Endothelial cell of umbilical vein (primary cell): ENCODE measurements around the gene PLD1. TPM values are rescaled to one million over a fixed set of nuclear protein-coding genes. Genes with fewer than 3 reads are reported as not detected.
A peak's percentile ranks its signal among the peaks of the same experiment; 100 is the strongest.

Experiments used
- BruUV-seq: library from RNA; stranded (reverse); fragments of 400-500 nt; replicated peaks from 2 replicates; lab custom pipeline; 2021; lab: Mats Ljungman, UMichigan
- CTCF ChIA-PET: fragments of 300-600, 350-600 bp; sonication (Branson Sonifier 250); formaldehyde crosslinking; loops from one replicate; lab custom pipeline; 2021; ENCODE audit warnings: antibody characterized with exemption, inconsistent platforms; lab: Charles Lee
- POLR2A ChIA-PET: fragments of 300-600, 350-600 bp; sonication (Branson Sonifier 250); formaldehyde crosslinking; loops from one replicate; lab custom pipeline; 2021; ENCODE audit warnings: antibody characterized with exemption, inconsistent platforms; lab: Charles Lee
- DNase-seq: peaks from one replicate; pipeline ENCODE4 v3.0.0-alpha.2; 2011; ENCODE audit warnings: low read depth, low spot score
- FAIRE-seq: peaks from 2 replicates; lab custom pipeline; 2011; peaks lifted over from hg19 to GRCh38; lab: Jason Lieb, UNC
- H2AFZ ChIP-seq: 2 replicates; pipeline ENCODE4 v1.6.0; 2012; ENCODE audit warnings: low read depth, low read length, control low read depth, inconsistent platforms
- H3K27ac ChIP-seq: 2 replicates; pipeline ENCODE4 v1.5.1; 2011; ENCODE audit warnings: low read depth, mild to moderate bottlenecking, control low read depth, low read length, moderate library complexity; ENCODE audit not compliant: insufficient read depth
- H3K27me3 ChIP-seq, 2 experiments: 2 replicates each; pipeline versions ENCODE4 v1.6.0 to v1.6.1; 2011; ENCODE audit warnings: low read length in 2 of 2, mixed read lengths in 1 of 2; ENCODE audit not compliant: control insufficient read depth in 2 of 2, insufficient read depth in 2 of 2
- H3K36me3 ChIP-seq, 2 experiments: 2 replicates in 1 of 2; 3 replicates in 1 of 2; pipeline ENCODE4 v1.5.1; 2011; ENCODE audit warnings: low read length in 2 of 2, mild to moderate bottlenecking in 1 of 2, moderate library complexity in 1 of 2; ENCODE audit not compliant: control insufficient read depth in 2 of 2, insufficient read depth in 2 of 2; ENCODE audit errors: extremely low read depth in 1 of 2
- H3K4me1 ChIP-seq: 3 replicates; pipeline ENCODE4 v1.5.1; 2011; ENCODE audit warnings: mild to moderate bottlenecking, low read length; ENCODE audit not compliant: control insufficient read depth, insufficient read depth; ENCODE audit errors: extremely low read depth
- H3K4me2 ChIP-seq: 2 replicates; pipeline ENCODE4 v1.6.1; 2011; ENCODE audit warnings: low read length, control low read depth, mixed read lengths; ENCODE audit not compliant: insufficient read depth
- H3K4me3 ChIP-seq, 3 experiments: fragments of 200-600 bp in 1 of 3; sonication (generic), shearing (Covaris generic) in 1 of 3; replicated peaks in 1 of 3; 2 replicates each; pipeline ENCODE4 v1.5.1; 2011 to 2016; ENCODE audit warnings: control low read depth in 3 of 3, low read length in 3 of 3, mild to moderate bottlenecking in 2 of 3, inconsistent platforms in 1 of 3, low read depth in 1 of 3, moderate library complexity in 1 of 3; ENCODE audit not compliant: insufficient read depth in 1 of 3
- H3K79me2 ChIP-seq: 2 replicates; pipeline ENCODE4 v1.6.0; 2012; ENCODE audit warnings: low read length, inconsistent platforms; ENCODE audit not compliant: control insufficient read depth, insufficient read depth
- H3K9ac ChIP-seq: replicated peaks from 2 replicates; pipeline ENCODE3; 2011; ENCODE audit warnings: low read length, control low read depth; ENCODE audit not compliant: insufficient read depth; ENCODE audit errors: extremely low read depth
- H3K9me1 ChIP-seq: replicated peaks from 3 replicates; pipeline ENCODE4 v1.6.0; 2011; ENCODE audit warnings: mild to moderate bottlenecking, low read length; ENCODE audit not compliant: control insufficient read depth, insufficient read depth; ENCODE audit errors: extremely low read depth
- H3K9me3 ChIP-seq: replicated peaks from 2 replicates; pipeline ENCODE4 v1.5.1; 2012; ENCODE audit warnings: low read length, inconsistent platforms; ENCODE audit not compliant: control insufficient read depth, insufficient read depth
- H4K20me1 ChIP-seq: replicated peaks from 2 replicates; pipeline ENCODE3; 2011; ENCODE audit warnings: mild to moderate bottlenecking, low read length; ENCODE audit not compliant: control insufficient read depth, insufficient read depth; ENCODE audit errors: extremely low read depth
- CTCF ChIP-seq, 2 donors: IDR thresholded peaks; 1 replicate in 1 of 2; 2 replicates in 1 of 2; pipeline ENCODE4 v1.5.1; 2011; ENCODE audit warnings: low read length in 2 of 2, mild to moderate bottlenecking in 2 of 2, moderate library complexity in 2 of 2, control low read depth in 1 of 2, inconsistent platforms in 1 of 2, low read depth in 1 of 2; ENCODE audit not compliant: insufficient read depth in 1 of 2; ENCODE audit errors: extremely low read depth in 1 of 2
- EZH2 ChIP-seq: IDR thresholded peaks from 2 replicates; pipeline ENCODE4 v1.6.1; 2012; ENCODE audit warnings: borderline replicate concordance, low read depth, mild to moderate bottlenecking, moderate library complexity, low read length, inconsistent platforms; ENCODE audit not compliant: severe bottlenecking
- FOS ChIP-seq: IDR thresholded peaks from 2 replicates; pipeline ENCODE4 v1.6.1; 2011; ENCODE audit warnings: mild to moderate bottlenecking, low read length, moderate library complexity, borderline replicate concordance; ENCODE audit not compliant: insufficient read depth
- GATA2 ChIP-seq: IDR thresholded peaks from 2 replicates; pipeline ENCODE4 v1.7.0; 2011; ENCODE audit warnings: low read depth, mild to moderate bottlenecking, moderate library complexity, mixed read lengths, low read length; ENCODE audit not compliant: insufficient read length, insufficient read depth
- JUN ChIP-seq: IDR thresholded peaks from 2 replicates; pipeline ENCODE4 v1.6.1; 2011; ENCODE audit warnings: borderline replicate concordance, low read depth; ENCODE audit not compliant: insufficient read length, insufficient read depth
- MAX ChIP-seq: IDR thresholded peaks from 2 replicates; pipeline ENCODE4 v1.6.1; 2011; ENCODE audit not compliant: insufficient read depth, insufficient read length
- MYC ChIP-seq: IDR thresholded peaks from one replicate; pipeline ENCODE4 v1.6.1; 2011; ENCODE audit warnings: mild to moderate bottlenecking, low read depth, low read length
- POLR2A ChIP-seq: IDR thresholded peaks from 2 replicates; pipeline ENCODE4 v1.6.1; 2012; ENCODE audit warnings: low read depth, mild to moderate bottlenecking, control low read depth, low read length
- POLR2AphosphoS5 ChIP-seq: IDR thresholded peaks from 2 replicates; pipeline ENCODE4 v1.6.1; 2012; ENCODE audit warnings: low read depth, mild to moderate bottlenecking, control low read depth, low read length, moderate library complexity; ENCODE audit not compliant: insufficient read depth
- dilution Hi-C: fragments of 300-500 bp; cut with MboI; formaldehyde crosslinking; loops from one replicate; pipeline ENCODE4 v1.15.0; 2019; ENCODE audit warnings: low sequenced_read_pairs; ENCODE audit not compliant: extremely low pct_ligation_motif_present
- intact Hi-C: fragments of 100-400 bp; cut with micrococcal nuclease; formaldehyde crosslinking; loops from one replicate; pipeline ENCODE4 v1.10.0; 2022
- polyA plus RNA-seq, 4 experiments: library from polyadenylated mRNA; depleted of rRNA in 3 of 4; stranded (reverse) in 3 of 4; unstranded in 1 of 4; fragments of >200 nt; gene quantifications; 2 replicates each; pipeline versions ENCODE4 v1.2.1 to v1.2.3, GENCODE V29; 2011 to 2012; ENCODE audit warnings: missing spikeins in 1 of 4
- total RNA-seq: library from RNA; stranded (reverse); gene quantifications from 2 replicates; pipeline ENCODE4 v1.2.3, GENCODE V29; 2021

Gene PLD1
- total and polyA plus RNA-seq, 2 donors (not counting 3 experiments of a cell fraction or from before 2014, with no cell fraction given): 42.0 to 108 TPM

- FAIRE-seq: no peak
- no peak for TF ChIP-seq FOS
- TF ChIP-seq EZH2: no peak
- no peak for TF ChIP-seq POLR2A
- TF ChIP-seq MYC: no peak
- no peak for TF ChIP-seq GATA2
- no peak for TF ChIP-seq JUN
- TF ChIP-seq POLR2AphosphoS5: no peak
- no peak for TF ChIP-seq CTCF (IDR thresholded peaks at IDR 0.05; ENCODE audit: extremely low read depth in 1 of 2, insufficient read depth in 1 of 2, low read depth in 1 of 2, low read length in 2 of 2)
- TF ChIP-seq MAX: no peak
- no peaks in the 10 kb centered on the region for H3K36me3 ChIP-seq
- H3K27ac ChIP-seq: peak overlapping the region; percentile 9
- no peak overlapping the region for H3K9ac ChIP-seq
- no peak overlapping the region for H3K4me3 ChIP-seq
- CTCF ChIA-PET: interaction anchor here (2.3 to 2.9 kb wide), 2 partner anchors 10 to 46 kb away, joined by 11 to 13 read pairs; no protein-coding TSS in a partner anchor
- no peak overlapping the region for H3K4me2 ChIP-seq
- peaks cover 53% of the 10 kb centered on the region for H3K4me1 ChIP-seq
- peaks cover 21% of the 10 kb centered on the region for H3K79me2 ChIP-seq
- H3K9me1 ChIP-seq: no peaks in the 10 kb centered on the region
- no peaks in the 10 kb centered on the region for H4K20me1 ChIP-seq
- POLR2A ChIA-PET: no interaction called here
- BruUV-seq: no TSS peak
- H3K27me3 ChIP-seq: no peaks in the 10 kb centered on the region
- H2AFZ ChIP-seq: no peak overlapping the region
- H3K9me3 ChIP-seq: no peaks in the 10 kb centered on the region
- dilution Hi-C loops: no loop called here
- intact Hi-C loops: loop anchor here (5.0 kb wide), 1 partner anchor 549 kb away; no protein-coding TSS in a partner anchor
- no peak for DNase-seq
Observed at GRCh38 chr3:171783086-171783485, 27.2 kb downstream of the PLD1 start.
